Measurements from ENCODE around the gene LIMS2.
A peak's percentile ranks its signal among the peaks of the same experiment; 100 is the strongest.

- TF ChIP-seq, protein P1, sequence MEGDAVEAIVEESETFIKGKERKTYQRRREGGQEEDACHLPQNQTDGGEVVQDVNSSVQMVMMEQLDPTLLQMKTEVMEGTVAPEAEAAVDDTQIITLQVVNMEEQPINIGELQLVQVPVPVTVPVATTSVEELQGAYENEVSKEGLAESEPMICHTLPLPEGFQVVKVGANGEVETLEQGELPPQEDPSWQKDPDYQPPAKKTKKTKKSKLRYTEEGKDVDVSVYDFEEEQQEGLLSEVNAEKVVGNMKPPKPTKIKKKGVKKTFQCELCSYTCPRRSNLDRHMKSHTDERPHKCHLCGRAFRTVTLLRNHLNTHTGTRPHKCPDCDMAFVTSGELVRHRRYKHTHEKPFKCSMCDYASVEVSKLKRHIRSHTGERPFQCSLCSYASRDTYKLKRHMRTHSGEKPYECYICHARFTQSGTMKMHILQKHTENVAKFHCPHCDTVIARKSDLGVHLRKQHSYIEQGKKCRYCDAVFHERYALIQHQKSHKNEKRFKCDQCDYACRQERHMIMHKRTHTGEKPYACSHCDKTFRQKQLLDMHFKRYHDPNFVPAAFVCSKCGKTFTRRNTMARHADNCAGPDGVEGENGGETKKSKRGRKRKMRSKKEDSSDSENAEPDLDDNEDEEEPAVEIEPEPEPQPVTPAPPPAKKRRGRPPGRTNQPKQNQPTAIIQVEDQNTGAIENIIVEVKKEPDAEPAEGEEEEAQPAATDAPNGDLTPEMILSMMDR (IDR thresholded peaks at IDR 0.05): peak; percentile 29; the same call in 2 of the 3 replicates
- TF ChIP-seq POLR2A (IDR thresholded peaks at IDR 0.05; ENCODE audit: low read length) (no peak), JUN (IDR thresholded peaks at IDR 0.05) (no peak; a peak in 1 of 5 replicates), GATA3 (IDR thresholded peaks at IDR 0.05; ENCODE audit: borderline replicate concordance) (no peak)
- TF ChIP-seq, protein P2, sequence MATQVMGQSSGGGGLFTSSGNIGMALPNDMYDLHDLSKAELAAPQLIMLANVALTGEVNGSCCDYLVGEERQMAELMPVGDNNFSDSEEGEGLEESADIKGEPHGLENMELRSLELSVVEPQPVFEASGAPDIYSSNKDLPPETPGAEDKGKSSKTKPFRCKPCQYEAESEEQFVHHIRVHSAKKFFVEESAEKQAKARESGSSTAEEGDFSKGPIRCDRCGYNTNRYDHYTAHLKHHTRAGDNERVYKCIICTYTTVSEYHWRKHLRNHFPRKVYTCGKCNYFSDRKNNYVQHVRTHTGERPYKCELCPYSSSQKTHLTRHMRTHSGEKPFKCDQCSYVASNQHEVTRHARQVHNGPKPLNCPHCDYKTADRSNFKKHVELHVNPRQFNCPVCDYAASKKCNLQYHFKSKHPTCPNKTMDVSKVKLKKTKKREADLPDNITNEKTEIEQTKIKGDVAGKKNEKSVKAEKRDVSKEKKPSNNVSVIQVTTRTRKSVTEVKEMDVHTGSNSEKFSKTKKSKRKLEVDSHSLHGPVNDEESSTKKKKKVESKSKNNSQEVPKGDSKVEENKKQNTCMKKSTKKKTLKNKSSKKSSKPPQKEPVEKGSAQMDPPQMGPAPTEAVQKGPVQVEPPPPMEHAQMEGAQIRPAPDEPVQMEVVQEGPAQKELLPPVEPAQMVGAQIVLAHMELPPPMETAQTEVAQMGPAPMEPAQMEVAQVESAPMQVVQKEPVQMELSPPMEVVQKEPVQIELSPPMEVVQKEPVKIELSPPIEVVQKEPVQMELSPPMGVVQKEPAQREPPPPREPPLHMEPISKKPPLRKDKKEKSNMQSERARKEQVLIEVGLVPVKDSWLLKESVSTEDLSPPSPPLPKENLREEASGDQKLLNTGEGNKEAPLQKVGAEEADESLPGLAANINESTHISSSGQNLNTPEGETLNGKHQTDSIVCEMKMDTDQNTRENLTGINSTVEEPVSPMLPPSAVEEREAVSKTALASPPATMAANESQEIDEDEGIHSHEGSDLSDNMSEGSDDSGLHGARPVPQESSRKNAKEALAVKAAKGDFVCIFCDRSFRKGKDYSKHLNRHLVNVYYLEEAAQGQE (IDR thresholded peaks at IDR 0.05): no peak
Observed at GRCh38 chr2:127675331-127676261, at the start of gene LIMS2.
